ENCODE results near the gene CENPP.

Gene CENPP

DNA sequence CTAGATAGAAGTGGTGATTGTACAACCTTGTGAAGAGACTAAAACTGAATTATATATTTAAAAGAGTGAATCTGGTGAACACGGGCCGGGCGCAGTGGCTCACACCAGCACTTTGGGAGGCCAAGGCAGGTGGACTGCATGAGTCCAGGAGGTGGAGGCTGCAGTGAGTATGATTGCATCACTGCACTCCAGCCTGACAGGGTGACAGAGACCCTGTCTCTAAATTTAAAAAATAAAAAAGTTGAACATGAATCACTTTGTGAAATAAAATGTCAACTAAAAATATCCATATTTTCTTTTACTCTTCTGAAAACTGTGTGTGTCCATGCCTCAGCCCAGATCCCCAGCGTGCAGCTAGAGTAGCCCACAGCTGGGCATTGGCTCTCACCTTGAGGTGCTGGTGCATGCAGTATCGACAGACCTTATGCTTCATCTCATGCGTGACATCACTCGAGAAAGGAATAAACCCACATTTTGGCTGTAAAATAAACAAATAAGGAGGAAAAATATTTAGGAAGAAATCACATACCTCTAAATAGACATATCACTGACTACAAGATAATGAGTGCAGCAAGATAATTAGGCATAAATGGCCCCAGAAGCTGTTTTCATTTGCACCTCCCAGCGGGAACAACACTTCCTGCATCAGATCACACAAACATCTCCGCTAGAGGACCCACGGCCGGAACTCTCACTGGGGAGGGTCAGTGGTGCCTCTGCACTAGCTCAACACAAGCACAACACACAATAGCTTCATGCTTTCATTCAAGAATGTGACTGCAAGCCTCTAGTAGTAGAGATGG, 322.1 kb downstream of the CENPP start:
- no peak overlapping the region for H3K4me3 ChIP-seq
- no peaks in the 10 kb centered on the region for H3K27me3 ChIP-seq (ENCODE audit: low read depth)
- in situ Hi-C loops (cut with MboI; ENCODE audit: low sequenced_read_pairs) = no loop called here
- DNase-seq (ENCODE audit: low spot score in 2 of 2) = no peak
- H3K9me3 ChIP-seq = no peaks in the 10 kb centered on the region
- H3K36me3 ChIP-seq (replicated peaks) = peaks cover 48% of the 10 kb centered on the region
- no peaks in the 10 kb centered on the region for H3K4me1 ChIP-seq

DNA sequence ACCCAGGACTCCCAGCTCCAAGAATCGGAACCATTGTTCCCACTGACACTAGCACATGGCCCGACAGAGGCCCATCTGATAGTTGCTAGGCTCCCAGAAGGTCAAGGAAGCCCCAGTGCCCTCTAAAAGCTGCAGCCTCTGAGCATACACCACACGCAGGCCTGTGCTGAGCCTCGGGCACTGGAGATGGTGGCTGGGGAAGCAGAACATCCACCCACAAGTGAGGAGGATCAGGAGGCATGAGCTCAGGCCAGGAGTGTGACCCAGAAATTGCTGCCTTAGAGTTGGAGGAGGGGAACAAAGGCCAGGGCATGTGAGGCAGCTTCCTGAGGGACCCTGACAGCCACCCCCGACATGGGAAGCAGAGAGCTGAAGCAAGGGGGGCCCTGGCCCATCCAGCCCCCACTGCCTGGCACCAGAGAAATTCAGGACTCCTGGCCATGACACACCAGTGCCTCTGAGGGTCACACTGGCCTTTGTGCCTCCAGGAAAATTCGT, 322.8 kb downstream of the CENPP start:
- peaks cover 47% of the 10 kb centered on the region for H3K36me3 ChIP-seq (replicated peaks)
- no peaks in the 10 kb centered on the region for H3K27me3 ChIP-seq (ENCODE audit: low read depth)
- no peak overlapping the region for H3K4me3 ChIP-seq
- H3K9me3 ChIP-seq = no peaks in the 10 kb centered on the region
- no peaks in the 10 kb centered on the region for H3K4me1 ChIP-seq
- no peak for DNase-seq (ENCODE audit: low spot score in 2 of 2)
- in situ Hi-C loops (cut with MboI; ENCODE audit: low sequenced_read_pairs) = no loop called here

DNA sequence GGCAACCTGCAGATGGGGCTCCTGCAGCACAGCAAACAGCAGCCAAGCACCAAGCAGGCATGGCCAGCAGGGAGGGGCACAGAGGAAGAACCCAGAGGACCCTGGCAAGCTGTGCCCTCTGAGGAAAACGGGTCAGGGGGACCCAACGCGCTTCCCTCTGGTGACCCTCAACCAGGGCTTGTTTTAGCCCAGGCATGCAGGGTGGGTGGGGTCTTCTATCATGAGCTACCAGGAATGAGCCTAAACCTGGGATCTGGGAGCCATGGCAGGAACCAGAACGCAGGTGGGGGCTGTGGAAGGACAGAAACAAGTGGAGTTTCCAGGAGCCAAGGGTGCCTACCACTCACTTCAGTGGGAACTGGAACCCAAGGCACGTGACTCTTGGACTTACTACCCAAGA, 323.3 kb downstream of the CENPP start:
- H3K9me3 ChIP-seq = no peaks in the 10 kb centered on the region
- peaks cover 49% of the 10 kb centered on the region for H3K36me3 ChIP-seq (replicated peaks)
- H3K4me1 ChIP-seq = no peaks in the 10 kb centered on the region
- H3K27me3 ChIP-seq (ENCODE audit: low read depth) = no peaks in the 10 kb centered on the region
- no peak for DNase-seq (ENCODE audit: low spot score in 2 of 2)
- in situ Hi-C loops (cut with MboI; ENCODE audit: low sequenced_read_pairs) = no loop called here
- no peak overlapping the region for H3K4me3 ChIP-seq

DNA sequence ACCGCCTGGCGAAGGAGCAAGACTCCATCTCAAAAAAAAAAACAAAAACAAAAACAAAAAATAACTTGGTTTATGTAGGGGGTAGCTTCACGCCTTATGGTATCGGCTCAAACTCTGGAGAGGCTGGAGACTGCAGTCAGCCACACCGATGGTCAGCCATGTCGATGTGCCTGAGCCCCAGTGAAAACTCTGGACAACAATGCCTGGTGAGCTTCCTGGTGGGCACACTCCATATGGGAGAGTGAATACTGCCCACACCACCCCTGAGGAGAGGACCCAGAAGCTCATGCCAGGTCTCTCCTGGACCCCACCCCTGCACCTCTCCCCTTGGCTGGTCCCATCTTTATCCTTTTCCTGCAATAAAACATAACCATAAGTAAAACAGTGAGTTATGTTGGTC, 324.5 kb downstream of the CENPP start:
- in situ Hi-C loops (cut with MboI; ENCODE audit: low sequenced_read_pairs) = no loop called here
- Histone ChIP-seq H3K4me1 (no peaks in the 10 kb centered on the region), H3K36me3 (replicated peaks) (peaks cover 48% of the 10 kb centered on the region), H3K27me3 (ENCODE audit: low read depth) (no peaks in the 10 kb centered on the region), H3K4me3 (no peak overlapping the region), H3K9me3 (no peaks in the 10 kb centered on the region)
- DNase-seq (ENCODE audit: low spot score in 2 of 2) = no peak

DNA sequence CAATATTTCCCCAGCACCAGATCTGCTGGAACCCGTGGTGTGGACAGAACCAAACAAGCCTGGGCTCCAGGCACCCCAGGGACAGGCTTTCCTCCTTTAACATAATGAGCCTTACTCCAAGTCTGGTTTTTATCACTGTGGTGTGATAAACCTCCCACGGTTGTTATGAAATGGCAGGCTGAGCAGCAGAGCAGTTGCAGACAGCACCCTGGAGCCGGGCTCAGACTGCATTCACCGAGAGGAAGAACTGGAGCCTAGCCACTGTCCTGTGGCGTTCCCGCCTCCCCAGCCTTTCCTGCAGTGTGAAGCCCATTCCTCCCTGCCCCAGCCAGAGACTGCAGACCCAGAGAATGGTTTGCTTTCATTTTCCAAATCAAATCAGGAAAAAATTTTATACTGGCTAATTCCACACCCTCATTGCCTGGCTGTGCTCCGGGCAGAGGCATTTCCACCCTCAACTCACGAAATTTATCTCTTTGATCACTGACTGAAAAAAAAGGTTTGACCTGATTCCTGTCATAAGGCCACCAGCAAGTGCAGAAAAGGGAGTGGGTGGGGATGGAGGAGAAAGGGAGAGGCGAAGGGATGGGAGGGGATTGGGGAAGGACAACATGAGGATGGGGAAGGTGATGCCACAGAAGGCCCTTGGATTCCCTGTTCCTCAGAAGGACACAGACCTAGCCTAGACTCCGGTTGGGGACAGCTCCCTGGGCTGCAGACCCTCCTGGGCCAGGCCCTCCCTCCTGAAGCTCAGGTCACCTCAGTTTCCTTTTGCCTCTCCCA, 325.3 kb downstream of the CENPP start:
- Histone ChIP-seq H3K4me1 (no peaks in the 10 kb centered on the region), H3K9me3 (no peaks in the 10 kb centered on the region), H3K36me3 (replicated peaks) (peaks cover 41% of the 10 kb centered on the region), H3K27me3 (ENCODE audit: low read depth) (no peaks in the 10 kb centered on the region), H3K4me3 (no peak overlapping the region)
- DNase-seq (ENCODE audit: low spot score in 2 of 2) = no peak
- in situ Hi-C loops (cut with MboI; ENCODE audit: low sequenced_read_pairs) = no loop called here

DNA sequence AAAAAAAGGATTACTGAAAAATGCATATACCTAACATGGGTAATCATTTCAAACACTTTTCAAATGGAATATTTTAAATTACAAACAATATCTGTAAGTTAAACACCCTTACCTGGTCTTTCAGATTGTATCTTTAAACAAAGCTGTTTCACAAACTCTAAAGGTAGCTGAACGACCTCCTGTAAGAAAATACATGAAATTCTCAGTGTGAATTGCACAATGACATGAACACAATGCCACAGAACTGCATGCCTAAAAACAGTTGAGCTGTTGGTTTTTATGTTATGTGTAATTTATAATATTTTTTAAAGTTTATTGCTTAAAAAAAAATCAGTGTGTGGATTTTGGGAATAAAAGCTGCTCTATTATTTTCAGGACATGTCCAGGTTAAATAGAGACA, 326.7 kb downstream of the CENPP start:
- no peaks in the 10 kb centered on the region for H3K27me3 ChIP-seq (ENCODE audit: low read depth)
- DNase-seq (ENCODE audit: low spot score in 2 of 2) = no peak
- H3K4me1 ChIP-seq = no peaks in the 10 kb centered on the region
- no peaks in the 10 kb centered on the region for H3K9me3 ChIP-seq
- H3K4me3 ChIP-seq = no peak overlapping the region
- peaks cover 28% of the 10 kb centered on the region for H3K36me3 ChIP-seq (replicated peaks)
- in situ Hi-C loops (cut with MboI; ENCODE audit: low sequenced_read_pairs) = no loop called here

DNA sequence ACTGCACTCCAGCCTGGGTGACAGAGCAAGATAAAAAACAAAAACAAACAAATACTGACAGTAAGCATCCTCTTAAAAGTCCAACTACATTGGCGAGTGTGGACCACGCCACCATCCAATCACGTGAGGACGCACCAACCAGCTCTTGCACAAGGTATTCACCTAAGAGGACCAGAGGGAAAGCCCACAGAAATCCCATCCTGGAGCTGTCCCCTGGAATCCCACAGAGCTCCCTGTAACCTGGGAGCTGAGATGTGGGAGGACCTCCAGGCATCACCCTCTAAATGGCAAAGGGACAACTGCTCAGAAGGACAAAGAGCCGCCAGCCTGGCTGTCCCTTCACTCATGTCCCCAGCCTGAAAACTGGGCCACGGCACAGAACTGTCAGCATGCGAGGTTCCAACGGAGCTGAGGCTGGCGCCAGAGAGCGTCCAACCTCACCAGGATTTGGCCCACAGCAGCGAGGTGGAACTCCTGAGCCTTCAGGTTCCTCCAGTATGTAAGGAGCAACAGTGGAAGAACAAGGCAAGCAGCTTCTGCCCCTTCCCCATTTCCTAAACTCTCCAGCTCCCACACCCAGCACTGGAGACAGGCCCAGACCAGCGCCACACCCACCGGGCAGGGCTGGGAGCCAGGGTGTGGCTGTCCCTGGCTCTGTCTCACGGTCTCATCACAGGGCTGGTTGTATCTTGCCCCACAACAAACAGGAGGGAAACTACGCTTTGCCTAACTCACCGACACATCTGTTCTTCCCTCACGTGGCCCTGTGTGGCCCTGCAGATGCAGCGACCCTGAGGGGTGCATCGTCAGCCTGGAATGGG, 328.9 kb downstream of the CENPP start:
- Histone ChIP-seq H3K4me3 (no peak overlapping the region), H3K27me3 (ENCODE audit: low read depth) (no peaks in the 10 kb centered on the region), H3K9me3 (no peaks in the 10 kb centered on the region), H3K36me3 (replicated peaks) (peaks cover 19% of the 10 kb centered on the region), H3K4me1 (no peaks in the 10 kb centered on the region)
- DNase-seq (ENCODE audit: low spot score in 2 of 2) = no peak
- in situ Hi-C loops (cut with MboI; ENCODE audit: low sequenced_read_pairs) = no loop called here

DNA sequence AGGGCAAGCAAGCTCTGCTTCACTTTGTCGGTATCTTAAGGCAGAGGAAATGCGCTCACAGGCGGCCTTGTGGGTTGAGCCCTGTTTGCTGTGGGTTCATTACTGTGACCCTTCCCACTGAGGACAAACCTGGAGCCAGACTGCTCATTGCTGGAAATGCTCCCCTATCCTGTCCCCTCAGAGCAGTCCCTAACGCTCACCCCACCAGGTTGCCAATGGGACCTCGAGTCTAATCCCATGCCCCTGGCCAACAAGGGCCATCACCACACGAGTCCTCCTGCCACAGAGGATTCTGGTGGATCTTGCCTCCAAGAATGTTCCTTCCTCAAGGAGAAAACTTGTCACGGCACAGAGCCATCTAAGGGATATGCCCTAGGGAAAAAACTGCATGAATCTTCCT, 329.6 kb downstream of the CENPP start:
- H3K9me3 ChIP-seq = no peaks in the 10 kb centered on the region
- H3K36me3 ChIP-seq (replicated peaks) = peaks cover 19% of the 10 kb centered on the region
- no peak overlapping the region for H3K4me3 ChIP-seq
- no peaks in the 10 kb centered on the region for H3K27me3 ChIP-seq (ENCODE audit: low read depth)
- no peak for DNase-seq (ENCODE audit: low spot score in 2 of 2)
- no peaks in the 10 kb centered on the region for H3K4me1 ChIP-seq
- in situ Hi-C loops (cut with MboI; ENCODE audit: low sequenced_read_pairs) = no loop called here

DNA sequence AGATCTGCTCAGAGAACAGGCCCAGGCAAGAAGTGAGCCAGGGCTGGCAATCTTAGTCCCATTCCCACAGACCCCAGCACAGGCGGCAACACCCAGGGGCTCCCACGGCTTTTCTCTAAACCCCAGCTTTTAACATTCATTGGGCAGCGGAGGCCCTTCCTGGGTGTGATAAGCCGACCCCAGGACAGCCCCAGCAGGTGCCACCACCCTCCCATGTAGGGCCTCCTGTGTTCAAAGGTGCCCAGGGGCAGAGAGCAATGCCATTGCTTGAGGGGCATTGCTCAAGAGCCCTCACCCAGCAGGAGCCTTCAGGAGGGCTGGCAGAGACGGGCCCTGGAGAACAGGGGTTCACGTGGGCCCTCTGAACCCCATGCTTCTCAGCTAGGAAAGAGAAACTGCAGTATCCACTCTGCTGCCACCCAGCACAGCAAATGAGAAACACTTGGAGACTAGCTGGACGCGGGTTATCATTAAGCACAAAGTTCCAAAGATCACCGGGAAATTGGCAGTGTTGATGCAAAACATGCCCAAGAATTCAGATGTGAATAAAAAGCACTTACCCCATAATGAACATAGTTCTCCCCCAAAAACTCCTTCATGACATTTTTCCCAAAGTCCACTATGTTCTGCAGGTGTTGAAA, 330.3 kb downstream of the CENPP start:
- DNase-seq (ENCODE audit: low spot score in 2 of 2) = no peak
- Histone ChIP-seq H3K36me3 (replicated peaks) (peaks cover 19% of the 10 kb centered on the region), H3K9me3 (no peaks in the 10 kb centered on the region), H3K4me1 (no peaks in the 10 kb centered on the region), H3K4me3 (no peak overlapping the region), H3K27me3 (ENCODE audit: low read depth) (no peaks in the 10 kb centered on the region)
- in situ Hi-C loops (cut with MboI; ENCODE audit: low sequenced_read_pairs) = no loop called here

DNA sequence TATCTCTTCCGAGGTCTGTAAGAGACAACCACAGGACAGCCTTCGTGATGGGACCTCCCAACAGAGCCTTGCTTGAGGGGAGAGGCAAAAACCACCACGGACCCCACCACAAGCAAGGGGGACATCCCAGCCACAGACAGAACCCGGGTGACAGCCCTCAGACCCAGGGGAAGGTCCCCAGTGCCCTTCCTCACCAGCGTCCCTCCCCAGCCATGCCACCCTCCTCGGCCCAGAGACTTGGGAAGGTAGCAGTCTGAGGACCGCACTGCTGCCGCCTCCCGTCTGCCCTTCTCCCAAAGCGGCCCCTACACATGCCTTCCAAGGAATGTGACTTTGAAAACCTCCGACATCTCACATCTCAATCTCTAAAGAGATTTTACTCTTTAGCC, 330.8 kb downstream of the CENPP start:
- no peak for DNase-seq (ENCODE audit: low spot score in 2 of 2)
- Histone ChIP-seq H3K27me3 (ENCODE audit: low read depth) (no peaks in the 10 kb centered on the region), H3K9me3 (no peaks in the 10 kb centered on the region), H3K4me1 (no peaks in the 10 kb centered on the region), H3K4me3 (no peak overlapping the region), H3K36me3 (replicated peaks) (peaks cover 19% of the 10 kb centered on the region)
- in situ Hi-C loops (cut with MboI; ENCODE audit: low sequenced_read_pairs) = no loop called here

DNA sequence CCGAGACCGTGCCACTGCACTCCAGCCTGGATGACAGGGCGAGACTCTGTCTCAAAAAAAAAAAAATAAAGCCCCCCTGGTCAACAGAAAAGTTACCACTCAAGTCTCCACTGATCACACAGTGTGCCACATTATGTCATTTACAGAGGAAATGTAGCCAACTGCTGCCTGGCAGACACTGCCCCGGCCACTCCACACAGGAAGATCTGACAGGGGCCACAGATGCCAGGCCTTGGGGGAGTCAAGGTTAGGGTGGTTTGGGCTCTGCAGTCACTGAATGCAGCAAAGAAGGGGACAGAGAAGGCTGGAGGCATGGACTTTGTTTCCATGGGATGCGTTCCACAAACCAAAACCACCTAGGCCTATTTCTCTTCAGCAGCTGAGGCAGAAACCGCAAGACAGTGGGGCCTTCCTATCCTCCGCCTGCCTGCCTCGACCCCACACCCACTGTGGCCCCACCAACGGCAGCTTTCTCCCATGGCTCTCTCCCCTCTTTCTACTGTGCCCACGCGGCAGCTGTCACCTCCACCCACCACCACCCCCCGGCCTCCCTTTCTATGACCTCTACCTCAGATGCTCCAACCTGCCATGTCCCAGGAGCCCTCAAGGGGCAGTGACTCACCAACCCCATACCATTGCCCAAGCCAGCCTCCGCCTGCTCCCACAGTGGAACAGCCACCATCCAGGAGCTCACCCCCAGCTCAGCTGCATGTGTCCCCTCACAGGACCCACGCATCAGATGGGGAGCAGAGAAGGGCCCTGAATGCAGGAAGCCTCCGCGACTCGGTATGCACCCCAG, 331.7 kb downstream of the CENPP start:
- no peak overlapping the region for H3K4me3 ChIP-seq
- in situ Hi-C loops (cut with MboI; ENCODE audit: low sequenced_read_pairs) = no loop called here
- H3K9me3 ChIP-seq = no peaks in the 10 kb centered on the region
- no peaks in the 10 kb centered on the region for H3K27me3 ChIP-seq (ENCODE audit: low read depth)
- no peak for DNase-seq (ENCODE audit: low spot score in 2 of 2)
- H3K4me1 ChIP-seq = no peaks in the 10 kb centered on the region
- H3K36me3 ChIP-seq (replicated peaks) = peaks cover 19% of the 10 kb centered on the region

DNA sequence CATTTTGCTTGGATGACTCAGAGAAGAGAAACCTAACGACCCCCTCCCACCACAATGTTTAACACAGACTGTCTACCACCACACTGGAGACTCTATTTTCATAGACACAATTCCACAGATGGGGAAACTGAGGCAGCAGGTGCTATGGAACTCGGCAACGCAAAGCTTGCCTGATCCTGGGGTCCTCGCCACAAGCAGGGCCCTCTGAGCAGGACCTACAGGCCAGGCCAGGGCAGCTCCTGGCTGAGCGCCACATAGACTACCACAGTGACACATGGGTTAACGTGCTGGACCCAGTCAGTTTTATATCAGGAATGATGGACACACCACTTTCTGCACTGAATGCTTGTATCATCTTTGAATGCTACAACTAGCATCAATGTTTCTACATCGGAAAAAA, 332.4 kb downstream of the CENPP start:
- no peak for DNase-seq (ENCODE audit: low spot score in 2 of 2)
- Histone ChIP-seq H3K27me3 (ENCODE audit: low read depth) (no peaks in the 10 kb centered on the region), H3K36me3 (replicated peaks) (peaks cover 19% of the 10 kb centered on the region), H3K4me3 (no peak overlapping the region), H3K4me1 (no peaks in the 10 kb centered on the region), H3K9me3 (no peaks in the 10 kb centered on the region)
- in situ Hi-C loops (cut with MboI; ENCODE audit: low sequenced_read_pairs) = no loop called here

DNA sequence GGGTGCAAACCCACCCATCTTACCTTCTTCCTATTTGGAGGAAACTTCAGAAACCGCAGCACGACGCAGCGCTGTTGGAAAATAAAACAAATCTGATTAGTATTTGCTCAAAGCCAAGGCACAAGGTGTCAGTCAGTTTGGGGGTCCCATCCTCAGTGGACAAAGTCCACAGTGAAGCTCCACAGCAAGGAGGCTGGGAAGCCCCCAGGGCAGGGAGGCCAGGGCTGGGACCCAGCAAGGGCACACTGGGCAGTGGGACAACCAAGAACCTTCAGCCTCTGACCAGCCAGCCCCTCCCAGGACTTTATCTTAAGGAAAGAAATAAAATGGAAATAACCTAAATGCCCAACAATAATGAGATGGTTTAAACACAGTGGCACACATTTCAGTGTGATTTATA, 332.9 kb downstream of the CENPP start:
- in situ Hi-C loops (cut with MboI; ENCODE audit: low sequenced_read_pairs) = no loop called here
- Histone ChIP-seq H3K4me3 (no peak overlapping the region), H3K27me3 (ENCODE audit: low read depth) (no peaks in the 10 kb centered on the region), H3K9me3 (no peaks in the 10 kb centered on the region), H3K4me1 (no peaks in the 10 kb centered on the region), H3K36me3 (replicated peaks) (peaks cover 19% of the 10 kb centered on the region)
- no peak for DNase-seq (ENCODE audit: low spot score in 2 of 2)

Data from HAP-1 (cell line).